Measurements from ENCODE around the gene CHD9. TPM values are rescaled to one million over a fixed set of nuclear protein-coding genes. Genes with fewer than 3 reads are reported as not detected.

The CHD9 gene
- total RNA-seq, 1 experiment from 2014 or later = 18.9 TPM

DNA sequence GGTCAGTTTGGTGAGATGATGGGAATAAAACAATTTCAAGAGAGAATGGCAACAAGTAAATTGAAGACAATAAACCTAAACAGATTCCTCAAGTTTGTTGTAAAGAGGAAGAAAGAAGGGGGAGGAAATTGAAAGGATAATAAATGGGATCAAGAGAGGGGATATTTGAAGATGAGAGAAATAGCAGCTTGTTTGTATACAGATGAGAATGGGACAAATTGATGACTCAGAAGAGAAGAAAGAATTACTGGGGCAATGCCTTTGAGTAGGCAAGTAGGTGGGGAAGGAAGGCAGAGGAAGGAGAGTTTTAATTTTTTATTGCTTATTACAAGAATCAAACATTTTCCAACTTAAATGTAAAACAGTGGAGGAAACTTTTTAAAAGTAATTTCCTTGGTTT, 98.3 kb downstream of the CHD9 start (continued):
- no peak for TF ChIP-seq EZH2phosphoT487 (IDR thresholded peaks at IDR 0.05; ENCODE audit: borderline replicate concordance)

DNA sequence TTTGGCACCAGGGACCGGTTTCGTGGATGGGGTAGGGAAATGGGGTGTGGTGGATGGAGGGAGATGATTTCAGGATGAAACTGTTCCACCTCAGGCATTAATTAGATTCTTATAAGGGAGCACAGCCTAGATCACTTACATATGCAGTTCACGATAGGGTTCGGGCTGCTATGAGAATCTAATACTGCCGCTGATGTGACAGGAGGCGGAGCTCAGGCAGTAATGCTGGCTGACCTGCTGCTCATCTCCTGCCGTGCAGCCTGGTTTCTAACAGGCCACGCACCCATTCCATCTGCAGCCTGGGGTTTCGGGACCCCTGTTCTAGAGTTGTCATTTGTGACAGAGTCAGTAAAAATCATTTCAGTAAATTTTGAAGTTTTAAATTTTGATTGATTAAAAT, 99.7 kb downstream of the CHD9 start:
- no peak overlapping the region for H3K4me2 ChIP-seq (ENCODE audit: low read length)
- intact Hi-C loops (cut with micrococcal nuclease) = no loop called here
- POLR2A ChIA-PET = no interaction called here

GRCh38 chr16:53156516-53156915, 101.7 kb downstream of the CHD9 start:
- intact Hi-C loops (cut with micrococcal nuclease) = no loop called here
- no peak overlapping the region for H2AFZ ChIP-seq (ENCODE audit: low read depth, low read length, poor library complexity, severe bottlenecking)
- ATAC-seq = no peak
- POLR2A ChIA-PET = no interaction called here
- no peak for DNase-seq (ENCODE audit: low read depth, low spot score)
- no peak overlapping the region for H3K4me3 ChIP-seq (replicated peaks in 1 of 2; ENCODE audit: low read depth in 1 of 2, low read length in 2 of 2)
- H3K9ac ChIP-seq (ENCODE audit: low read length) = no peak overlapping the region
- no peak overlapping the region for H3K27ac ChIP-seq (ENCODE audit: low read depth, low read length)
- peaks cover 13% of the 10 kb centered on the region; the same call in 1 of the 2 replicates for H3K79me2 ChIP-seq (ENCODE audit: insufficient read depth, low read length)
- RAD21 ChIA-PET (ENCODE audit: low non-redundant PET in 1 of 2, low total read pairs in 2 of 2, uncharacterized antibody in 2 of 2, unreplicated experiment in 2 of 2) = no interaction called here
- H3K4me2 ChIP-seq (ENCODE audit: low read length) = no peak overlapping the region
- H4K20me1 ChIP-seq (ENCODE audit: insufficient read depth) = no peaks in the 10 kb centered on the region
- BruUV-seq (replicated peaks) = TSS peak; percentile 53
- no peaks in the 10 kb centered on the region for H3K4me1 ChIP-seq (ENCODE audit: control insufficient read depth in 1 of 2, insufficient read depth in 2 of 2, low read length in 2 of 2)
- H3K9me2 ChIP-seq (ENCODE audit: insufficient read depth) = no peaks in the 10 kb centered on the region
- CTCF ChIA-PET = no interaction called here
- peaks cover 0 to 9% of the 10 kb centered on the region in 2 experiments; a peak in 2 of 4 replicates for H3K36me3 ChIP-seq (ENCODE audit: control insufficient read depth in 1 of 2, insufficient read depth in 2 of 2, low read length in 2 of 2)
- no peaks in the 10 kb centered on the region for H3K9me3 ChIP-seq (ENCODE audit: control insufficient read depth in 1 of 2, insufficient read depth in 1 of 2, low read depth in 1 of 2, low read length in 2 of 2)
- TF ChIP-seq POLR2AphosphoS5 (IDR thresholded peaks at IDR 0.05; ENCODE audit: low read depth, low read length) (no peak), CBX3 (IDR thresholded peaks at IDR 0.05; ENCODE audit: low read depth) (no peak), EGR1 (IDR thresholded peaks at IDR 0.05; ENCODE audit: low read depth) (no peak), EZH2 (IDR thresholded peaks at IDR 0.05) (no peak), TCF7L2 (IDR thresholded peaks at IDR 0.05; ENCODE audit: borderline replicate concordance, extremely low read depth, insufficient read depth, insufficient read length) (no peak), JUND (IDR thresholded peaks at IDR 0.05) (no peak), CEBPB (IDR thresholded peaks at IDR 0.05; ENCODE audit: low read depth) (no peak), ZNF274 (IDR thresholded peaks at IDR 0.05; ENCODE audit: low read depth, low read length) (no peak), POLR2A (IDR thresholded peaks at IDR 0.05; ENCODE audit: borderline replicate concordance, extremely low read depth, insufficient read depth, insufficient read length) (no peak)
- TF ChIP-seq, protein P1, sequence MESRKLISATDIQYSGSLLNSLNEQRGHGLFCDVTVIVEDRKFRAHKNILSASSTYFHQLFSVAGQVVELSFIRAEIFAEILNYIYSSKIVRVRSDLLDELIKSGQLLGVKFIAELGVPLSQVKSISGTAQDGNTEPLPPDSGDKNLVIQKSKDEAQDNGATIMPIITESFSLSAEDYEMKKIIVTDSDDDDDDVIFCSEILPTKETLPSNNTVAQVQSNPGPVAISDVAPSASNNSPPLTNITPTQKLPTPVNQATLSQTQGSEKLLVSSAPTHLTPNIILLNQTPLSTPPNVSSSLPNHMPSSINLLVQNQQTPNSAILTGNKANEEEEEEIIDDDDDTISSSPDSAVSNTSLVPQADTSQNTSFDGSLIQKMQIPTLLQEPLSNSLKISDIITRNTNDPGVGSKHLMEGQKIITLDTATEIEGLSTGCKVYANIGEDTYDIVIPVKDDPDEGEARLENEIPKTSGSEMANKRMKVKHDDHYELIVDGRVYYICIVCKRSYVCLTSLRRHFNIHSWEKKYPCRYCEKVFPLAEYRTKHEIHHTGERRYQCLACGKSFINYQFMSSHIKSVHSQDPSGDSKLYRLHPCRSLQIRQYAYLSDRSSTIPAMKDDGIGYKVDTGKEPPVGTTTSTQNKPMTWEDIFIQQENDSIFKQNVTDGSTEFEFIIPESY (IDR thresholded peaks at IDR 0.05; ENCODE audit: extremely low read depth, insufficient replicate concordance, low read length) = no peak
- TF ChIP-seq, protein P2, sequence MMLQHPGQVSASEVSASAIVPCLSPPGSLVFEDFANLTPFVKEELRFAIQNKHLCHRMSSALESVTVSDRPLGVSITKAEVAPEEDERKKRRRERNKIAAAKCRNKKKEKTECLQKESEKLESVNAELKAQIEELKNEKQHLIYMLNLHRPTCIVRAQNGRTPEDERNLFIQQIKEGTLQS (IDR thresholded peaks at IDR 0.05) = no peak
- no peaks in the 10 kb centered on the region for H3K27me3 ChIP-seq (ENCODE audit: insufficient read depth, low read length)

More for the DNA sequence above, 99.7 kb downstream of the CHD9 start:
- Histone ChIP-seq H3K9me2 (ENCODE audit: insufficient read depth) (no peaks in the 10 kb centered on the region), H3K4me1 (ENCODE audit: control insufficient read depth in 1 of 2, insufficient read depth in 2 of 2, low read length in 2 of 2) (no peaks in the 10 kb centered on the region), H3K79me2 (ENCODE audit: insufficient read depth, low read length) (peaks cover 12% of the 10 kb centered on the region; the same call in 1 of the 2 replicates), H4K20me1 (ENCODE audit: insufficient read depth) (no peaks in the 10 kb centered on the region), H3K36me3 (ENCODE audit: control insufficient read depth in 1 of 2, insufficient read depth in 2 of 2, low read length in 2 of 2) (peaks cover 0 to 9% of the 10 kb centered on the region in 2 experiments; a peak in 2 of 4 replicates), H3K9ac (ENCODE audit: low read length) (no peak overlapping the region), H3K9me3 (ENCODE audit: control insufficient read depth in 1 of 2, insufficient read depth in 1 of 2, low read depth in 1 of 2, low read length in 2 of 2) (peaks cover 0 to 6% of the 10 kb centered on the region in 2 experiments; a peak in 2 of 4 replicates), H3K4me3 (replicated peaks in 1 of 2; ENCODE audit: low read depth in 1 of 2, low read length in 2 of 2) (no peak overlapping the region), H3K27me3 (ENCODE audit: insufficient read depth, low read length) (no peaks in the 10 kb centered on the region), H2AFZ (ENCODE audit: low read depth, low read length, poor library complexity, severe bottlenecking) (no peak overlapping the region), H3K27ac (ENCODE audit: low read depth, low read length) (no peak overlapping the region)
- DNase-seq (ENCODE audit: low read depth, low spot score) (no peak), ATAC-seq (no peak)
- no peak for TF ChIP-seq POLR2AphosphoS5 (IDR thresholded peaks at IDR 0.05; ENCODE audit: low read depth, low read length)
- ChIA-PET CTCF (no interaction called here), RAD21 (ENCODE audit: low non-redundant PET in 1 of 2, low total read pairs in 2 of 2, uncharacterized antibody in 2 of 2, unreplicated experiment in 2 of 2) (no interaction called here)
- no TSS peak for BruUV-seq (replicated peaks)

Measured in HCT116 (cell line).